Measurements from ENCODE around the gene PAEP.
A peak's percentile ranks its signal among the peaks of the same experiment; 100 is the strongest.

Gene PAEP

DNA sequence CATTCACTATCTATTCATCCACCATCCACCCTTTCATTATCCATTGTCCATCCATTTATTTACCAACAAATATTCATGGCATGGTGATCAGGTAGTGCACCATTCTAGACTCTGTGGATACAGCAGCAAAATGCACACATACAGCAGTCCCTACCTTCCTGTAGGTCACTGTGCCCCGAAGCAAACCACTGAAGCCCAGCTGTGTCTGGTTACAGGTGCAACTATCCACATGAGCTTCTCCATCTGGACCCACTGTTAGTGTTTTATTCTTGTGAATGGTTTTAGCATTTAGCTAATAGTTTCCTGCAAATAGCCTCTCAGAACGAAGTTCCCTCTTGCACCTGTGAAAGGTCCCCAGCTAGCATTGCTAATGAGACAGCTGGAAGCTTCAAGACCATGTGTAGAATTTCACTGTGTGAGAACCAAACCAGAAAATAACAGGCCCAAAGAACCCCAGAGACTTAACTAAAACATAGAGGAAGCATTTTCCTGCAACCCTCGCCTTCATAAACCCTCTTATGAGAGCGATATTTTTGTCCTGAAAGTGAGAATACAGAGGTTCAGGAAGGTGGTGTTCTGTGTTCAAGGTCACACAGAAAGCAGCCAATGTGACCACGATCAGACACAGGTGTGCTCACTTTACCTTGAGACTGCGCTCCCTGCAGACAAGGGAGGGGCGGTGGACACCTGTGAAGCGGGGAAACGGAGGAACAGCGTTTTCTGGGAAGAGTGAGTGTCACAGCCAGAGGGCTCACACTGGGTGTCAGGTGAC lies 18.5 kb downstream of the PAEP start:
- DNase-seq: no peak

DNA sequence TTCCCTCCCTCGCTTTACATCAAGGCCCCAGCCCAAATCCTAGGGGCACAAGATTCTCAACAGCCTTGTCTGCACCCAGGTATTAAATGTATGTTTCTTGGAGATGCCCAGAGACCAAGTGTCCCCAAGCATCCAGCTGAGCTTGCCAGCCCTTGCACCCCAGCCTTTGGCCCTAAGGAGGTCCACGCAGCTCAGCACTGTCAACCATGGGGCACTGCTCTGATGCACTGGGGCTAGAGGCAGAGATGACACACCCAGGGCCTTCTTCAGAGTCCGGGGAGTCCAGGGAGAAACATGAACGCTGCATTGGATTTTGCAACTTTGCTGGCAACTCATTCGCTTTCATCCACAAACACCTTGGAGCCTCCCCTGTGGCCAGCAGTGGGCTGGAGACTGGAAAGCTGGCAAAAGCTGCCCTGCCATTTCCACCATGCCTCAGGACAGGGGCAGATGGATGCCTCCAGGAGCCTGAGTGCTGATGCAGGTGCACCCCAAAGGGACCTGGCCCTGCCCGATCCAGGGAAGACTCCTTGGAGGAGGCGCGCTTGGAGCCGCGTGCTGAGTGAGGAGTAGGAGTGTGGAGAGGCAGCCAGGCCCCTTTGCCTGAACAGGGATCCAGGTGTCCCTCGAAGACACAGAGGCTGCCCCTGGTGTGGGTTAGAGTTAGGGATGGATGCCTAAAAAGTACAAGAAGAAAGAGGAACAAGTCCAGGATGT lies 19.3 kb downstream of the PAEP start:
- no peak for DNase-seq

DNA sequence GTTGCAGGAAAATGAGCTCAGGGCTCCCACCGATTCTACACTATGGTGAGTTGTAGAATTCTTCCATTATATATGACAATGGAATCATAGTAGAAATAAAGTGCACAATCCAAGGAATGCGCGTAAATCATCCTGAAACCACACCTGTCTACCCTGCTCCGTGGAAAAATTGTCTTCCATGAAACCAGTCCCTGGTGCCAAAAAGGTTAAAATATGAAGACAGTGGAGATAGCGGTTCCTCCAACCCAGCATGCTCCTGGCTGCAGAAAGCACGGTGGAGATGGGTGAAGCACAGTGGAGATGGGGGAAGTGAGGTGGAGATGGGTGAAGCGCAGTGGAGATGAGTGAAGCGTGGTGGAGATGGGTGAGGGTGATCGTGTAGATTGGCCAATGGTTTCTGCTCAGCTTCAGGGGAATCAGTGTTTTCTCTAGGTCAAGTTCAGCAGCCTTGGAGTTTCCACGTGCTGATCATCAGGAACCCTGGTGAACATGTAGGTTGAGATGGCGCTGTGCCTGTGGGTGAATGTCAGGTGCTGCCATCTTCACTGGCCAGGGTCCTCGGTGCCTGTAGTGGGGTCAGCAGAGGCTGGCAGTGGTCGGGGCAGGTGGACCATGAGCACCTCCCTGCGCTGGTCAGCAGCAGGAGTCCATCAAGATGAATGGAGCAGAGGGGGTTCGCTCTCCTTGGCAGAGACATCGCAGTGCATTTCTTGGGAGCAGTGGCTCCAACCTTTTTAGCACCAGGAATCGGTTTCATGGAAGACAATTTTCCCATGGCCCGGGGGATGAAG lies 20.3 kb downstream of the PAEP start:
- no peak for DNase-seq

DNA sequence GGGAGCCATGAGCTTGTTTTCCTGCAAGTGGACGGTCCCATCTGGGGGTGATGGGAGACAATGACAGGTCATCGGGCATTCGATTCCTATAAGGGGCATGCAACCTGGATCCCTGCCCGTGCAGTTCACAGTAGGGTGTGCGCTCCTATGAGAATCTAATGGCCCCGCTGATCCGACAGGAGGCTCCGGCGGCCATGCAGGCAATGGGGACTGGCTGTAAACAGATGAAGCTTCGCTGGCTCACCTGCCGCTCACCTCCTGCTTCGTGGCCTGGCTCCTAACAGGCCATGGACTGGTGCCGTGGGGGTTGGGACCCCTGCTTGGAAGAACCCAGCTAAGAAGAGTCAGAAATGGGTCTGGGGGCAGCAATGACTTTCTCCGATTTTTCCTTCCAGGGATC lies 21.0 kb downstream of the PAEP start:
- no peak for DNase-seq

DNA sequence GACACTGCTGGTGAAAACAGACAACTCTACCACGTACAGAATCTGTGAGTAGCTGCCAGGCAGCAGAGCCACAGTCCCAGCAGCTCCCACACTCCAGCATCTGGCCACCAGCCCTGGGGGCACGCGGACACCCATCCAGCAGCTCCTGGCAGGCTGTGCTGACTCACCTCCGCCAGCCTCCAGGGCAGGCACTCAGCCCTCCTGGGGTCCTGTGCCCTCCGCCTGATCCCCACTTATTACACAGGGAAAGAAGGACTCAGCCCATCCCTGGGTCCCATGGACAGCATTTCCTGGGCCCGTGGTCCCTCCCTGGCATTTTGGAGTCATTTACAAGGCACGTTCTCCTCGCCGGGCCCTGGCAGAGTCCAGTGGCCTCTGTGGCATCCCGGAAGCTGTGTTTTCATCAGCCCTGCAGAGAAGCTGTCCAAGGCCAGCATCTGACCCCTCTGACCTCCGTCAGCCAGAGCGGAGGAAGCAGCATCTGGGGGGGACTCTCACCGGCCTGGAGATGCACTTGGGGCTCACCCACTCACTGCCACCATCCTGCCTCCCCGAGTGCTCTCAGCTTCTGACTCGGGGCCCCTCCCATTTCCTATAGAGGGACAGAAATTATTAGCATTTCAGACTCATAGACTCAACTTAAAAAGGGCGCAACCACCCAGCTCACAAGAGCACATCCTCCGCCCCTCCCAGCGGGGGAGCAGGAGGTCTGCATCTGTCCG lies 21.6 kb downstream of the PAEP start:
- DNase-seq: no peak

DNA sequence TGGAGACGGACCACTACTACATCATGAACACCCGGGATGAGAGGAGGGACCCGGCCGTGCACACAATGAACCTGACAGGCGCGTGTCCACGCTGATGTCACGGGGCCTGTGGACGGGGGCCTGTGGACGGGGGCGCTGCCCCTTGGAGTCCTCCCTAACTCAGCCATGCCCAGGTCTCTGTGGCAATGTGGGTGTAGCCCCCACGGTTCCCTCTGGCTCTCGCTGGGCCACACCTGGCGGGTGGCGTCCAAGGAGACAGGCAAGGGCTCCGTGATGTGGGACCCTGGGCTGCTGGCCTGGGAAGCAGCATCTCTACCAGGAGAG lies 22.1 kb downstream of the PAEP start:
- DNase-seq: no peak

DNA sequence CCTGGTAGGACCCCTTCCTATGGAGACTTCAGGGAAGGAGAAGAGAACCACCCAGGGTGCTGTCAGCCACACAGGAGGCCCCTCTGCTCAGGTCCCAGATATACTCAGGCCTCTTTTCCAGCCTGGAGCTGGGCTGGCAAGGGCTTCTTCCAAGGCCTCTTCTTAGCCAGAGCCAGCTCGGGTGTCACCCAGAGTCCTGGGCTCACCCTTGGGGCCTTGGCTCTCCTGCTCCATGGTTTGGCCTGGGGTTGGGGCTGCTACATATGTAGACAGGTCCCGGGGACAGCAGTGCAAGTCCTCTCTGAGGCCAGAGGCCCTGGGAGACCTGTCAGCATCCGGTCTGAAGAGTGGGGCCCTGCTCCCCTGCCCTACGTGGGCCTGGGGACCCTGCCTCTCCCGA lies 22.8 kb downstream of the PAEP start:
- DNase-seq: no peak

DNA sequence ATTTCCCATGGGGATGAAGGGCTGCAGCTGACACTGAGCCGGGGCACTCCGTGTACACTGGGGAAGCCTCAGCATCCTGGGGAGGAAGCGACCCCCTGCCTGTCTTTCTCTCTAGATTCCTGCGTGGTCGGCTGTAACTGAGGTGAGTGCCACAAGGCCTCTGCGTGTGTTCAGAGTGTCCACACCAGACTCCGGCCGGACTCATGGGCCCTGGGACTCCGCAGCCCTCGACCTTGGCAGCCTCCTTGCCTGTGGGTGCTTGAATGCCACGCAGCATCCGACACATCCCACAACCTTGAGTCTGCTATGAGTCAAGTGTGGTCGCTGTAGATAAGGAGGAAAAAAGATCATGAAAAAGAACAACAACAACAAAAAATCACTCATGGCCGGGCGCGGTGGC lies 23.4 kb downstream of the PAEP start:
- no peak for DNase-seq

DNA sequence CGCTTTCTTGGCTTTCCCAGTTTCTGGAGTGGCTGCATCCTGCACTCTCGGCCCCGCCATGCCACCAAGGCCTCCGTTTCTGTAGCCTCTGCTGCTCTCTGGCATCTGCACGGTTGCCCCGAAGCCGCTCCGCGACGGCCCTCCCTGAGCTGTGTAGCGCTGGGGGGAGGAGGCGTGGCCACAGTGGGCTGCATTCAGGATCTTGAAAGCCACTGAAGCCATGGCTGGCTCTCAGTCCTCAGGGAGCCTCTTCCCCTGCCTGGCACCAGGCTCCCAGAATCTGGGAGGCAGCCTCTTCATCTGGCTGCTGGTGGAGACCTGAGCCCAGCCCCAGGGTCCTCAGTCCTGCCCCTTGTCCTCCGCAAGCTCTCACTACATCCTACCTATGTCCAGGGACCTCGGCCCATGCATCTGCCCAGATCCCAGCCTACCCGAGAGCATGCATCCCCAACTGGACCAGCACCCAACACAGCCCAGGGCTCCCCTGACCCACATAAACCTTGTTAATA lies 25.1 kb downstream of the PAEP start:
- DNase-seq: no peak

DNA sequence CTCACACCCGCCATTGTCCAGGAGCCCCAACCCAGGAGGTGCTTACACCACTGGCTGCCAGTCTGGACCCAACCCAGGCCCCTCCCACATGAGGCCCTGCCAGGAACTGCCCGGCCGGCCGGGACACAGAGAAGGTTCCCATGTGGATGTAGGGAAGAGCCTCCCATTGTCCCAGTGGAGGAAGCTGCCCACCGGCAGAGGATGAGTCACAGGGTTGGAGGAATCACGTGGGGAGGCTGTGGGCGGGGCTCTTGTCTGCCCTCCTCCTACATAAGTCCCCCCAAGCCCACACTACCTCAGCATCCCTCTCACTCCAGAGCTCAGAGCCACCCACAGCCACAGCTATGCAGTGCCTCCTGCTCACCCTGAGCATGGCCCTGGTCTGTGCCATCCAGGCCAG lies 26.1 kb downstream of the PAEP start:
- DNase-seq: no peak

DNA sequence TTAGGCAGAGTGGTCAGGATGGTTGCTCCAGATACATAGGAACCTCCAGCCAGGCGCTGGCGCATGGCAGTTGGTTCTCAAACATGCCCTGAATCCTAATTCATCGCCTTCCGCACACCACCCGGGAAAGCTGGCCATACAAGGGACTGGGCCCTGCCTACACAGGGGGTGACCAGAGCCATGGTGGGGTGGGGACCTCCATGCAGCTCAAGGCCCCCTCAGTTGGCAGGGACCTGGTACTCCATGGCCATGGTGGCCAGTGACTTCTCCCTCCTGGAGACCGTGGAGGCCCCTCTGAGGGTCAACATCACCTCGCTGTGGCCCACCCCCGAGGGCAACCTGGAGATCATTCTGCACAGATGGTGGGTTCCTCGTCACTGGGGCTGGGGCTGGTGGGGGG lies 26.8 kb downstream of the PAEP start:
- DNase-seq: no peak

DNA sequence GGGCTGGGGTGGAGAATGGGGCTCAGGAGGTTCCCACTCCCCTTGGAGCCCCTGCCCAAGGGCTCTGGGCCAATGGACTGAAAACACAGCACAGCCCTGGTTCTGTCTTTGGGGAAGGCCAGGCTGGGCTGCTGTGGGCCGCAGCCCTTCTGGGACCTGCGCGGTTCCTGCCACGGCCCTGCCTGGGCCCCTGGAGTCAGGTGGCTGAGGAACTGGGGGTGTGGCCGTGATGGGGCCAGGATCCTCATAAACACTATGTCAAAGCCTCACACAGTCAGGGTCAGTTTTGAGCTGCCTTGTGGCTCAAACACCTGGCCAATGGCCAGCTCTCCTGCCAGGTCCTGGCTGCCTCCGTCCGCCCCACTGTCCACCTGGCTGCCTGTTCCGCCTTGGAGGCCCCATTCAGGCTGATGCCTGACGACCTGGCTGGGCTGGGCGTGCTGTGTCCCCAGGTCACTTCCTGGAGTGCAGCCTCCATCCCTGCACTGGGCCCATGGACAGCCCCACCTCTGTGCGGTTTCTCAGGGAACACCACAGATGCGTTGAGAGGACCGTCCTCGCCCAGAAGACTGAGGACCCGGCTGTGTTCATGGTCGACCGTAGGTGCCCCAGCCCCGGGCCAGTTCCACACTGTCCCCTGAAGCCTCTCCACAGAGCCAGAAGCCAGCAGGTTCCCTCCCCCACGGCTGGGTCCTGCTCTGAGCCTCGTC lies 27.5 kb downstream of the PAEP start:
- DNase-seq: peak; percentile 6

DNA sequence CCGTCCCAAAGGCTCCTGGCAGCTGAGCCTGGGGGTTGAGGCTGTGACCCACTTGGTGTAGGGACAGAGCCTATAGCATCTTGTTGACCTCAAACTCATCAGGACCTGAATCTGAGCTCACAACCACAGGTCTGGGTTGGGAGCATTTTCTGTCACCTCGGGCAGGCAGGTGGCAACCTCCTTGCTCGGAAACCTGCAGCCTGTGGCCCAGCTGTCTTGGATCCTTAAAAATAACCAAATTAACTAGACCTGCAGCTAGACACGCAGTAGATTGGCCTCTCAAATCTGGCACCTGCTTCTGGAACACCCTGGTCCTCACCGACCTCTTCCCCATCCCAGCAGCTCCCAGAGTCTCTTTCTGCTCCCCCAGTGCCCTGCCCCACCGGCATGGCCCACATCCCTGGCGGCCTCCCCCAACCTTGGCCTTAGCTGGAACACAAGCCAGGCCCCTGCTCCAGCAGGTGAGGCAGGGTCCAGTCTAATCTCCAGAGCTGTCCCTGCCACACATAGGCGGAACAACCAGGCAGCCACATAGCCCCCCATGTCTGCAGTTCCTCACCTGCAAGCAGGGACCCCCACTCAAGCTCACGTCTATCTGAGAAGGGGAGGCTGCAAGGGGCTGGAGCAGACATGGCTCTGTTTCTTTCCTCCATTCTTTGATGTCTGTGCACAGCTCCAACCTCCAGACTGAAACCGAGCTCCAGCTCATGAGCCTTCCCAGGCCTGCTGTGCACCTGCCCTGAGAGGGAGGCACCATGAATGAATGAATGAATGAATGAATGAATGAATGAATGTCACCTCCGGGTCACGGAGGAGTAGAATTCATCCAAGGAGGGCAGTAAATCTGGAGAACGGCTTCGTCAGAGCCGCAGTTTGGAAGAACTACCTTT lies 28.3 kb downstream of the PAEP start:
- DNase-seq: no peak

DNA sequence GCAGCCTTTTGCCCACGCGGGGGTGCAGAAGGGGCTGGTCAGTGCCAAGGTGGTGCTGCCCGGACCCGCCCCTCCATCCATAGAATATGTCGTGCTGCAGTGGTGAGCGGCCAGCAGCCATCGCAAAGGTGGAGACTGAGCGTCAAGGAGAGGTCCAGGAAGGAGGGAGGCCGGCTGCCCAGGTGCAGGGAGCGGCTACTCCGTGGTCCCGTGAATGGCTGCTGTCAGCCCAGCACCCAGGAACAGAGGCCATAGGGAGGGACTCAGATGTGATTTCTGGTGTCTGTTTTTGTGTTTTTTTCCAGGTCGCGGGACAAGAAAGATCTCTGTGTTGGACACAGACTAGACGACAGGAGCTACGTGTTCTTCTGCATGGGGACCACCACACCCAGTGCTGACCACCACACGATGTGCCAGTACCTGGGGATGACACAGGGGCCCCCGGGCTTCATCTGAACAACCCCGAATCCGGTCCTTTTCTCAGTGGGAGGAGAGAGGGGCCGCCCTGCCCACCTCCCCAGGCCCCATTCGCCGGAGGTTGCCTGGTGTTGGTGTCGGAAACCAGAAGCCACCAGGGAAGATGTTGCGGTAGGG lies 29.0 kb downstream of the PAEP start:
- DNase-seq: no peak

DNA sequence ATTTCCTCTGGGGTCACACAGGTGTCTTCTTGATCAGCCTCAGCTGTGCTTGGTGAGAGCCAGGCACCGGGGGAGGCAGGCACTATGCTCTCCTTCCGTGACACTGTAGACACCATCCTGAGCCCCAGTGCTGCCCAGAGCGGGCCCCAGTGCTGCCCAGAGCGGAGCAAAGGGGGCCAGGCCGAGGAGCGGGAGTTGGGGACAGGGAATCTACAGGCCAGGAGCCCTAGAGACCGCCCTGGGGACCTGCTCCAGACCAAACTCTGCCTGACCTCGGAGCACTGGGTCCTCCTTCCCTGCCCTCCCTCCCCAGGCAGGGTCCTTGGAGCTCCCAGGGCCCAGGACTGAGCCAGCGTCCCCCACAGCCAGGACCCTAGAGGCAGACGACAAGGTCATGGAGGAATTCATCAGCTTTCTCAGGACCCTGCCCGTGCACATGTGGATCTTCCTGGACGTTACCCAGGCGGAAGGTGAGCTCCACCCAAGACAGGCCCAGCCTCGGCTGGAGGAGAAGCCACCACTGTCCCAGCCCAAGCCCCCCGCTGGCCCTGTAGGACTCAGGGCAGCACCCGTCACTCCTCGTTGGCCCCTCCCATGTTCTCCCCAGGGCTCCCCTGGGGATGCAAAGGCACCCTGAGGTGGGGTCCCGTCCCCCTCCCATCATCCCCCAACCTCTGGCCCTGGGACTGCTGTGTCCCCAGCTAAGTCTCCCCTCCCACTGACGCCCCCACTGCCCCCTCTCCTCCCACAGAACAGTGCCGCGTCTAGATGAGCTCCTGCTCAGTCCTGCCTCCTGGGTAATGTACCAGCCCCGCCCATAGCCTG lies 30.2 kb downstream of the PAEP start:
- DNase-seq: no peak

DNA sequence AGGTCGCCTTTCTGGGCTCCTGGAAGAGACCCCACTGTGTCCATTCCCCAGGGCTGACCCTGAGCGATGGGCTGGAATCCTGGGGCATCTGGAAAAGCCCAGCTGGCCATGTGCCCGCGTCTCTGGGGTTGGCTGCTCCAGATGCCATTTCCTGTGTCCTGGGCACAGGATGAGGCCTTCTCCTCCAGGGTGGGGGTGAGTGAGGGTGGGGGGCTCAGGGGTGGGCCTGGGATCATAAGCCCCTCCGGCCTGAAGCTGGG lies 30.7 kb downstream of the PAEP start:
- no peak for DNase-seq

DNA sequence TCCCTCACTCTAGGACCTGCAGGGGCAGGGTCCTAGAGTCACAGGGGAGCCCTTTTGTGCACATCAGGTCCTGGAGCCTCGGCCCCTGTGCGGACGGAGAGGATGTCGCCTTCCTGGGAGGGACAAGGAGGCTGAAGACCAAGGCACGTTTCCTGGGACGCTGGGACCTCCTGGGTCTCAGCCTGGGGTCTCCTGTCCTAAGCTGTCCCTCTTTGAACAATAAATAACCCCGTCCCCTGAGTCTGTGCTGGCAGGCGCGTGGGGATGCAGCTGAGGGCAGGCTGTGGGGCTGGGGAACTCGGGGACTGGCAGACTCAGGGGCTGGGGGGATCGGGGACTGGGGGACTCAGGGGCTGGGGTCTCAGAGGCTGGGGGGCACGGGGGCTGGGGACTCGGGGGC lies 31.1 kb downstream of the PAEP start:
- DNase-seq: no peak

DNA sequence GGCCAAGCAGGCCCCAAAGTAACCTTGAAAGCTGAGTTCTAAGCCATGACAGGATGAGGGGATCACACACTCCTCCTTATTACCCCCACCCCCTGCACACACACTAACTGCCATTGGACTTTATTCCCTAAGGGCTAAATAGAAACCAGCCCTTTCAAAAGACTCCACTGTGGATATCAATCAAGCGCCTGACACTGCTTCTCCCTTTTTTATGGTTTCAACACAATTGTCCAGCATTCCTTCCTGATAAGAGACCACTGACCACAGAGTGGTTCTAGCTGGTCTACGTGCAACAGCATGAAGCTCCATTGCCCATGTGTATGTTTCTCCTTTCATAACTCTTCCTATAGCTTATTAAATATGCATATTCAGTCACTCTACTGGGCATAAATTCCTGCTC lies 34.7 kb downstream of the PAEP start:
- DNase-seq: no peak

DNA sequence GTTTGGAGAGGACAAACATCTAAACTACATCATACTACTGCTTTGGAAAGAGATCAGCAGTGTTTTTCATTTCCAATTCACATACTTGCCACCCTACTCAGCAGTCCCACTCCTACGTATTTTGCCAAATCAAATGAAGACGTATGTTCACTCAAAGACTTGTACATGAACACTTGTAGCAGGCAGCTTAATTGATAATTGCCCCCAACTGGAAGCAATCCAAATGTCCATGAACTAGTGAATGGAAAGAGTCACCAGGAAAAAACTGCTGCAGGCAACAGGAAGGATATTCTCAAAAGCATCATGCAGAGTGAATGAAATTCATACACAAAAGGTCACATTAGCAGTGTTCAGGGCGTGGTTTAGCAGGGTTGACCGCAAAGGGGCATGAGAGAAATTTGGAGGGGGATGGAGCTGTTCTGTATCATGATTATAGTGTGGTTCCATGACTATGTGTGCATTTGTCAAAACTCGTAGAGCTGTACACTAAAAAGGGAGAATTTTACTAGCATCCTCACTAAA lies 38.8 kb downstream of the PAEP start:
- no peak for DNase-seq

DNA sequence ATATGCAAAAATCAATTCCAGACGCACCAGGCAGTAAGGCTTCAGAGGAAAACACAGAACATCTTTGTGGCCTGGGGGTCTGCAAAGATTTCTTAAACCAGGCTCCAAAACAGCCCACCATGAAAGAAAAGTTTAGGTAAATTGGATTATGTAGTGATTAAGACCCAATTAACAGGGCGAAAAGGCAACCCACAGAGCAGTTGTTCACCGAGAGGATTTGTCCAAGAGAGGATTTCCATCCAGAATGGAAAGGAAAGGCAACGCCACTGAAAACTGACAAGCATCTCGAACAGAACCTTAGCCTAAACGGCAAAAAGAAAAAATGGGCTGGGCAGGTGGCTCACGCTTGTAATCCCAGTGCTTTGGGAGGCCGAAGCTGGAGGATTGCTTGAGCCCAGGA lies 40.4 kb downstream of the PAEP start:
- DNase-seq: no peak
